Measurements from ENCODE around the gene CIZ1. TPM values are rescaled to one million over a fixed set of nuclear protein-coding genes. Genes with fewer than 3 reads are reported as not detected.
"Not testable (repeated sequence)": the region's sequence is repeated elsewhere in the genome, so short reads cannot be mapped to it uniquely, and the experiment has no call there.

Gene CIZ1
- 100 to 1,000 TPM in 7 of 12 donors, 10 to 100 TPM in 4, not detected in 1; 79.1 to 228 (median 101) TPM for polyA plus RNA-seq (ENCODE audit: insufficient read length in 12 of 12)
- long read RNA-seq, donor 1, transcript CIZ1-220 (3 exons, 843 nt) = major isoform, 6 of 145 reads
- long read RNA-seq, donor 1, partial matches to known transcripts = 102 of 145 reads
- long read RNA-seq, donor 1, other reads (novel, unspliced or antisense) = 29 of 145 reads
- long read RNA-seq, donor 2, transcript CIZ1-204 (17 exons, 2,984 nt) = major isoform, 6 of 26 reads
- long read RNA-seq, donor 2, partial matches to known transcripts = 15 of 26 reads
- long read RNA-seq, donor 2, other reads (novel, unspliced or antisense) = 0 of 26 reads
- long read RNA-seq, donor 3, partial matches to known transcripts = 5 of 11 reads
- long read RNA-seq, donor 3, other reads (novel, unspliced or antisense) = 0 of 11 reads
- long read RNA-seq, donor 4, partial matches to known transcripts = 0 of 3 reads
- long read RNA-seq, donor 4, other reads (novel, unspliced or antisense) = 0 of 3 reads
- long read RNA-seq, donor 5 = 0 reads
- long read RNA-seq, donor 6, partial matches to known transcripts = 0 of 6 reads
- long read RNA-seq, donor 6, other reads (novel, unspliced or antisense) = 0 of 6 reads
- long read RNA-seq, donor 7, partial matches to known transcripts = 0 of 1 reads
- long read RNA-seq, donor 7, other reads (novel, unspliced or antisense) = 0 of 1 reads
- long read RNA-seq, donor 8, partial matches to known transcripts = 14 of 26 reads
- long read RNA-seq, donor 8, other reads (novel, unspliced or antisense) = 0 of 26 reads
- long read RNA-seq, donor 9, partial matches to known transcripts = 5 of 11 reads
- long read RNA-seq, donor 9, other reads (novel, unspliced or antisense) = 0 of 11 reads
- long read RNA-seq, donor 10, transcript CIZ1-204 (17 exons, 2,984 nt) = major isoform, 6 of 14 reads
- long read RNA-seq, donor 10, partial matches to known transcripts = 6 of 14 reads
- long read RNA-seq, donor 10, other reads (novel, unspliced or antisense) = 0 of 14 reads
- long read RNA-seq, donor 11, partial matches to known transcripts = 5 of 9 reads
- long read RNA-seq, donor 11, other reads (novel, unspliced or antisense) = 0 of 9 reads

GRCh38 chr9:128191406-128192046, at the start of gene CIZ1:
TSS of gene CIZ1 (minus strand) at chr9:128191572. CDS start at chr9:128190857, 715 bp downstream.
- peak; percentile 81 for DNase-seq

DNA sequence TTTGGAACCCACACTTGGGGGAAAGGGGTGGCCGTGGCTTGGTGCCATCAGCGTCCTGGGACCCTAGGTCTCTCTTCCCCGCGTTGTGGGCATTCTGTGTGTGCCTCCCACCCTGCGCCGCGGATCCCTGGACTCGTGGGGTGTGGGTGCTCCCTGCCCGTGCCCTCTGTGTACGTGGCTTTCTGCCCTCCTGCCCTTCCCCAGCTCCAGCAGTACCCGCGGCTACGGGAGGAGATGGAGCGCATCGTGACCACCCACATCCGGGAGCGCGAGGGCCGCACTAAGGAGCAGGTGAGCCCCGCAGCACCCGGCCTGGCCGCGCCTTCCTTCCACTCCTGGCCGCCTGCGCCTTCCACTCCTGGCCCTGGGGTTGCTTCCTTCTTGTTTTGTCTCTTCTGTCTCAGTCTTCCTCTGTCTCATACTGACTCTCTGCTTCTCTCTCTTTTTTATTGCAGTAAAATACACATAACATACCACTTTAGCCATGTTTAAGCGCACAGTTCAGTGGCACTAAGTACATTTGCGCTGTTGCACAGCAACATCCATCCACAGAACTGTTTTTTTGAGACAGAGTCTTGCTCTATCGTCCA, 42.5 kb upstream of the CIZ1 start:
- DNase-seq = no peak

DNA sequence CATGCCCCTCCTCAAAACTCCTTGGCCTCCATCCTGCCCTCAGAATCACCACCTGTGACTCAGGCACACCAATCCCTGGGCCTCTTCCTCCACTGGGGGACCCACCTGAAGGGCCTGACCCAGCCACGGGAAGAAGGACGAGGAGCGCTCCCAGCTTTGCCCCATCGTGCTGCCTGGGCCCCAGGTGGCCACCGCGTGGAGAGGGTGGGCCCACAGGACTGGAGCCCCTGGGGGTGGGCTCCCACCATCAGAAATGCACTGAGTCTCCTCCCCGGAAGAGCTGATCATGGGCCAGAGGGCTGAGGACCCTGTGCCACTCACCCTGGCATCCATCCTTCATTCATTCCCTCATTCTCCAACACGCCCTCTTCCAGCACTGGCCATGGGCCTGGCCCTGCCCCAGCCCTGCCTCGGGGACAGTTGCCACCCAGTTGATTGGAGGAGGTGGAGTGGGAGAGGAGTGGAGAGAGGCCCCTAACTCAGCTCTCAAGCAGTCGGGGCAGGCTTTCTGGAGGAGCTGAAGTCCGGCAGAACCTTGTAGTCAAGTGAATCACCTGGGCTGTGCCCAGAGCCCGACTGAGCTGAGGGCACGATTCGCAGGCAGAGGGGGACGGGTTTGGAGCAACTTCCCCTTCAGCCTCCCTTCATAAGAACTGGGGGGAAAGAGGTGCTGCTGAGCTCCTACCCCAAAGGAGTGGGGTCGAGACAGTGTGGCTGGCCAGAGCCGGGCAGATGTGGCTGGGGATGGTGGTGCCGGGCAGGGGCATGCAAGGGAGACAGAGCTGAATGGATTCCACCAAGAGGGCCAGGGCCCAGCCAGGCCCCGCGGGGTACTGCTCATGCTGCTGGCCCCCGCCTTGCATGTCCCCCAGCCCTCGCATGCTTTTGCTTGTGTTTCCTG, 41.4 kb upstream of the CIZ1 start:
- no peak for DNase-seq

DNA sequence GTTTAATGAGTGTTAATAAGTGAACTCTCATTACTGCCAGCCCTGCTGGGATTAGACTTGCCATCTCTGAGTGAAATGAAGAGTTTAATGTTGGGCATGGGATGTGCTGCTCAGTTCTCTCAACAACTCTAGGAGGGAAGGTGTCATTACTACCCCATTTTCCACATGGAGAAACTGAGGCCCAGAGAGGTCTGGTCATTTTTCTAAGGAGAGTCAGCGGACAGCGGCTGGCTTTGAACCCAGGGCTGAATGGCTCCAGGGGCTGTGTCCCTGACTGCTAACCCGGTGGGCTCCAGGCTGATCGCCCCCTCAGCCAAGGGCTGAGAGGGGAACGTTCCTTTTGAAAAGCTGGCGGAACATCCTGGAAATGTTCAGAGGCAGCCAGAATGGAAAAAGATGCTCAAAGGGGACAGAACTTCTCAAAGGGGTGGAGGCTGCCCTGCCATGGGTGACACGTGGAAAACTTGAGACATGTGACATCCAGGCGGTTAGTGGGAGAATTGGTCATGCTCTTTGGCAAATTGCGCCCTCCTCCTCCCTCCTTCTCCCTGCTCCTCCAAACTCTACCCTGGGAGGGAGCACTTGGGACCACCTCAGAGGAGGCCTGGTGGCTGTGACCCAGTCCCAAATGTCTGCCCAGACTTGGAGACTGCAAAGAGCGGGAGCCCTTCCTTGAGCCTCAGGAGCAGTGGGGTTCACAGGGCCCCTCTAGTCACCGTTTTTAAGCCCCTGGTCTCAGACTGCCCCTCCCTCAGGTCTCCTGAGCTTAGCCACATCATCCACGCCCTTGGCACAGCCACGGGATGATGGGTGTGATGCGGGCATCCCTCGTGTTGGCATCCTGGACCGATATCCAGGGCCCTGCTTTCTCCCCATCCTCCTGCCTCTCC, 40.5 kb upstream of the CIZ1 start:
- DNase-seq = peak; percentile 82

DNA sequence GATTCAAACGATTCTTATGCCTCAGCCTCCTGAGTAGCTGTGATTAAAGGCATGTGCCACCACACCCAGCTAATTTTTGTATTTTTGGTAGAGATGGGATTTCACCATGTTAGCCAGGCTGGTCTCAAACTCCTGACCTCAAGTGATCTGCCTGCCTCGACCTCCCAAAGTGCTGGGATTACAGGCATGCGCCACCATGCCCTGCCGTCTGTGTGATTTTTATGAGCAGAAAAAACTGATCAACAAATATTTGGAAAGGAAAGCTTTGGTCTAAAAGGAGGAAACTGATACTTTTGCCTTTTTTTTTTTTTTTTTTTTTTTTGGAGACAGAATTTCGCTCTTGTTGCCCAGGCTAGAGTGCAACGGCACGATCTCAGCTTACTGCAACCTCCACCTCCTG, 39.5 kb upstream of the CIZ1 start:
- DNase-seq = not testable (repeated sequence)

- DNase-seq = no peak
These were observed 35.0 kb upstream of the CIZ1 start for GRCh38 chr9:128226412-128226801.

- no peak for DNase-seq
These were observed 34.5 kb upstream of the CIZ1 start for GRCh38 chr9:128225770-128226411.

DNA sequence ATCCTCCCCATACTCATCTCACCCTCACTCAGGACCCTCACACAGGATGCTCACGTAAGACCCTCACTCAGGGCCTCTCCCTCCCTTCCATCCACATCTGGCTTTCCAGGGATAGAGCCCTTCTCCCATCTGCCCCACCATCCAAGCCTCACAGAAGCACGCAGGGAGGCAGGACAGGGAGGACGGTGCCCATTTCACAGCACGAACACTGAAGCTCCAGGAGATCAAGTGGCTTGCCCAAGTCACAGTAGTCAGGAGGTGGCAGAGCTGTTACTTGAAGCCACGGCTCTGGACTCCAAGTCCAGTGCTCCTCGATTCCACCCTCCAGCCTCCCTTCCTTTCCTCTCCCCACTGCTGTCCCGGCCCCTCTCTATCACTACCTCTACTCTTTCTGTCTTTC, 33.5 kb upstream of the CIZ1 start:
- DNase-seq = no peak

DNA sequence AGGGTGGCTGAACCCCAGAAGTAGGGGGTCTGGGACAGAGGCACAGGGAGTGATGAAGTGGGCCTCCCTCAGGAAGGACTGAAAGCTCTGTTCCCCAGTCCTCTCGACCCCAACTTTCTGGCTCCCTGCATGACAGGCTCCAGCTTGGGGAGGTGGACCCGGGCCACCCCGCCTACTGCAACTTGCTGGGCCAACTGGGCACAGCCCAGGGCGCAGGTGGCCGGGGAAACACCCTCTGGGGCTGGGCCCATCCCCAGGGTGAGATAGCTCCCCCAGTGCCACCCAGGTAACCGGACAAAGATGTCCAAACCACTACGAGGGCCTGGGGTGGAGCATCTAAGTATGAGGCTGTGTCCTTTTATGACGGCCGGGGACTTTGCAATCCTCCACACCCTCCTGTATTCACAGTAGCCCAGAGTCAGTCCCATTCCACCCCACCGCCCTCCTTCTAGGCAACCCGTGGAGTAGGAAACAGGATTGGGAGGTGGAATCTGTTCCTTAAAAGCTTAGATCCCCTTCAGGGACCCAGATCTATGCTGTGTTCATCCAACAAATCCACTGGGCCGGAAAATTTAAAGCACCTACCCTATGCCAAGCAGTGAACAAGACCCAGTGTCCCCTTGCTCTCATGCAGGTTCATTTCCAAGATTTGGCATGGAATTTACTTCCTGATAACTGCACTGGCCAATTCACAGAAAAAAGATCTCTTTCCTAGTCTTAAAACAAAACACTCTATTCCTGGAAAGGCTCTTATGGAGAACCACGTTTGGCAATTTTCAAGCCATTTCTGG, 31.7 kb upstream of the CIZ1 start:
- DNase-seq = no peak

- no peak for DNase-seq
These were observed 30.7 kb upstream of the CIZ1 start for GRCh38 chr9:128222026-128222425.

DNA sequence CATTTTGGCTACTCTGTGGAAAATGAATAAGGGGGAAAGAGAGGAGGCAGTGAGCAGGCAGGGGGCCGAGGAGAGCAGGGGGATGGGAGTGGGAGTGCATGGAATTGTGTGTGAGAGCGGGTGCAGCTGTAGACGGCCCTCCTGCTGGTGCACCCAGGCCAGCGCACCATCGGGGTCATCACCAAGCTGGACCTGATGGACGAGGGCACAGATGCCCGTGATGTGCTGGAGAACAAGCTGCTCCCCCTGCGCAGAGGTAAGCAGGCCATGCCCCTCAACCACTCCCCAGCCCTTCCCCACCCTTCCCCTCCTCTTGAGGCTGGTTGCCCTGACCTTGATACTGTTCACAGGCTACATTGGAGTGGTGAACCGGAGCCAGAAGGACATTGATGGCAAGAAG, 28.5 kb upstream of the CIZ1 start:
- DNase-seq = no peak

GRCh38 chr9:128218518-128219389, 27.4 kb upstream of the CIZ1 start:
- peak; percentile 74 for DNase-seq

- no peak for DNase-seq
These were observed 26.8 kb upstream of the CIZ1 start for GRCh38 chr9:128218172-128218517.

- no peak for DNase-seq
These were observed 25.6 kb upstream of the CIZ1 start for GRCh38 chr9:128216781-128217553.

- DNase-seq = no peak
These were observed 24.4 kb upstream of the CIZ1 start for GRCh38 chr9:128215491-128216409.

Measured in muscle of arm (tissue), 14 donors.